BE2C (cell line): ENCODE results near the gene MYCL.
"Not testable (repeated sequence)": the region's sequence is repeated elsewhere in the genome, so short reads cannot be mapped to it uniquely, and the experiment has no call there.

ENCODE experiments used
- DNase-seq: peaks from one replicate; pipeline ENCODE4 v3.0.0-alpha.2; 2020
- H3K27me3 ChIP-seq: fragments of 250-450 bp; sonication (Bioruptor Pico); 2 replicates; pipeline ENCODE4 v1.5.1; 2020; ENCODE audit warnings: mild to moderate bottlenecking
- H3K36me3 ChIP-seq: fragments of 250-450 bp; sonication (Bioruptor Pico); 2 replicates; pipeline ENCODE4 v1.5.1; 2020; ENCODE audit warnings: mild to moderate bottlenecking
- H3K4me1 ChIP-seq: fragments of 250-450 bp; sonication (Bioruptor Pico); 2 replicates; pipeline ENCODE4 v1.5.1; 2020
- H3K4me3 ChIP-seq: 2 replicates; pipeline ENCODE4 v1.5.1; 2011; ENCODE audit warnings: low read depth, low read length
- H3K9me3 ChIP-seq: fragments of 250-450 bp; sonication (Bioruptor Pico); 2 replicates; pipeline ENCODE4 v1.5.1; 2020
- CTCF ChIP-seq: IDR thresholded peaks from 2 replicates; pipeline ENCODE4 v1.5.1; 2012; ENCODE audit warnings: mild to moderate bottlenecking, low read depth, low read length

The MYCL gene

GRCh38 chr1:39925721-39926342 is 24.1 kb upstream of the MYCL start:
- Histone ChIP-seq H3K4me1 (no peaks in the 10 kb centered on the region), H3K9me3 (no peaks in the 10 kb centered on the region), H3K4me3 (no peak overlapping the region), H3K36me3 (no peaks in the 10 kb centered on the region), H3K27me3 (no peaks in the 10 kb centered on the region)
- no peak for TF ChIP-seq CTCF
- no peak for DNase-seq

GRCh38 chr1:39922251-39922688 is 20.6 kb upstream of the MYCL start:
- TF ChIP-seq CTCF = no peak
- Histone ChIP-seq H3K4me1 (no peaks in the 10 kb centered on the region), H3K27me3 (no peaks in the 10 kb centered on the region), H3K36me3 (no peaks in the 10 kb centered on the region), H3K4me3 (no peak overlapping the region), H3K9me3 (no peaks in the 10 kb centered on the region)
- no peak for DNase-seq

DNA sequence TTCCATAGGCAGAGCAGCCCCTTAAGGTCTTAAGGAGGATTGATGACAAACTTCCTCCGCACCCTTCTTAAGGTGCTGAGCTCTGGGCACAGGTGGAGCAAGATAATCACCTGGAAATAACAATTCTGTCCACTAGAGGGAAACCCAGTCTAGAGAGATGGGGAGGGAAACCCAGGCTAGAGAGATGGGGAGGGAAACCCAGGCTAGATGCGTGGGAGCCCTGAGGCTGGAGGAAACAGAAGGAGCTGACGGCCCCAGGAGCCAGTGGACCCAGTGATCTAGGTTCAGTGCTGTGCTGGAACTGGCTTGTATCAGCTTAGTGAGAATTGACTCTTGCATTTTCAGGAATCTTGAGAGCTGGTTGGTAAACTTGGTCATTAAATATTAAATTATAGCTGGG is 17.8 kb upstream of the MYCL start:
- Histone ChIP-seq H3K4me3 (no peak overlapping the region), H3K27me3 (no peaks in the 10 kb centered on the region), H3K4me1 (no peaks in the 10 kb centered on the region), H3K36me3 (no peaks in the 10 kb centered on the region), H3K9me3 (no peaks in the 10 kb centered on the region)
- peak; percentile 36 for DNase-seq
- peak; percentile 61 for TF ChIP-seq CTCF

GRCh38 chr1:39917825-39918224 is 16.1 kb upstream of the MYCL start:
- H3K27me3 ChIP-seq = no peaks in the 10 kb centered on the region
- no peaks in the 10 kb centered on the region for H3K9me3 ChIP-seq
- no peaks in the 10 kb centered on the region for H3K4me1 ChIP-seq
- no peak overlapping the region for H3K4me3 ChIP-seq
- no peak for DNase-seq
- TF ChIP-seq CTCF = no peak
- no peaks in the 10 kb centered on the region for H3K36me3 ChIP-seq

- H3K4me1 ChIP-seq = no peaks in the 10 kb centered on the region
- H3K4me3 ChIP-seq = no peak overlapping the region
- no peaks in the 10 kb centered on the region for H3K9me3 ChIP-seq
- H3K36me3 ChIP-seq = no peaks in the 10 kb centered on the region
- TF ChIP-seq CTCF = no peak
- DNase-seq = no peak
- no peaks in the 10 kb centered on the region for H3K27me3 ChIP-seq
Observed at GRCh38 chr1:39915499-39916129, 13.9 kb upstream of the MYCL start.

DNA sequence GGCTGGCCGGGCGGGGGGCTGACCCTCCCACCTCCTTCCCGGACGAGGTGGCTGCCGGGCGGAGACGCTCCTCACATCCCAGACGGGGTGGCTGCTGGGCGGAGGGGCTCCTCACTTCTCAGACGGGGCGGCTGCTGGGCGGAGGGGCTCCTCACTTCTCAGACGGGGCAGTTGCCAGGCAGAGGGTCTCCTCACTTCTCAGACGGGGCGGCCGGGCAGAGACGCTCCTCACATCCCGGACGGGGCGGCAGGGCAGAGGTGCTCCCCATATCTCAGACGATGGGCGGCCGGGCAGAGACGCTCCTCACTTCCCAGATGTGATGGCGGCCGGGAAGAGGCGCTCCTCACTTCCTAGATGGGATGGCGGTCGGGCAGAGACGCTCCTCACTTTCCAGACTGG is 11.4 kb upstream of the MYCL start:
- DNase-seq = not testable (repeated sequence)

DNA sequence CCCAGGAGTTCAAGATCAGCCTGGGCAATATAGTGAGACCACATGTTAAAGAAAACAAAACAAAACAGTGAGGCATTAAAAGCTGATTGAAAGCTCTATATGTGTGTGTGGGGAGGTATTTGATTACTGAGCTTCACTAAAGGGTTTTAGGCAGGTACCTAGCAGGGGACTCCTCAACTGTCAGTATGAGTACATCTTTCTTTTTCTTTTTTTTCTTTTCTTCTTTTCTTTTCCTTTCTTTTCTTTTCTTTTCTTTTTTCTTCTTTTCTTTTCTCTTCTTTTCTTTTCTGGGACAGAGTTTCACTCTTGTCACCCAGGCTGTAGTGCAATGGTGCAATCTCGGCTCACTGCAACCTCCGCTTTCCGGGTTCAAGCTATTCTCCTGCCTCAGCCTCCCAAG is 8.5 kb upstream of the MYCL start:
- no peak for TF ChIP-seq CTCF
- Histone ChIP-seq H3K4me1 (no peaks in the 10 kb centered on the region), H3K27me3 (no peaks in the 10 kb centered on the region), H3K4me3 (no peak overlapping the region), H3K9me3 (no peaks in the 10 kb centered on the region), H3K36me3 (no peaks in the 10 kb centered on the region)
- DNase-seq = no peak

More for the DNA sequence above, 11.4 kb upstream of the MYCL start:
- H3K4me1 ChIP-seq, H3K9me3 ChIP-seq, H3K4me3 ChIP-seq, H3K36me3 ChIP-seq, H3K27me3 ChIP-seq: not testable (repeated sequence)
